Endodermal cell (in vitro differentiated cells): Measurements from ENCODE around the gene FBXO8. TPM values are rescaled to one million over a fixed set of nuclear protein-coding genes. Genes with fewer than 3 reads are reported as not detected.

Source experiments
- DNase-seq: peaks from one replicate; pipeline ENCODE4 v3.0.0-alpha.2; 2017
- H3K27ac ChIP-seq: 2 replicates; pipeline ENCODE4 v1.5.1; 2013; ENCODE audit warnings: mild to moderate bottlenecking, low read depth, low read length, moderate library complexity
- H3K27me3 ChIP-seq: 2 replicates; pipeline ENCODE4 v1.6.1; 2013; ENCODE audit warnings: mild to moderate bottlenecking, low read length, moderate library complexity; ENCODE audit not compliant: insufficient read depth, control insufficient read depth, poor library complexity, severe bottlenecking
- H3K36me3 ChIP-seq: 2 replicates; pipeline ENCODE4 v1.7.0; 2013; ENCODE audit warnings: mild to moderate bottlenecking, low read length, moderate library complexity; ENCODE audit not compliant: control insufficient read depth, insufficient read depth
- H3K4me1 ChIP-seq: one replicate; pipeline ENCODE4 v1.7.0; 2013; ENCODE audit warnings: low read length; ENCODE audit not compliant: control insufficient read depth, insufficient read depth
- H3K4me3 ChIP-seq: 2 replicates; pipeline ENCODE4 v1.5.1; 2013; ENCODE audit warnings: mild to moderate bottlenecking, low read length, moderate library complexity
- H3K9ac ChIP-seq: 2 replicates; pipeline ENCODE4 v1.6.1; 2013; ENCODE audit warnings: mild to moderate bottlenecking, low read length, moderate library complexity; ENCODE audit not compliant: poor library complexity, severe bottlenecking; ENCODE audit errors: extremely low read depth
- H3K9me3 ChIP-seq: 2 replicates; pipeline ENCODE4 v1.6.1; 2013; ENCODE audit warnings: mild to moderate bottlenecking, low read length, moderate library complexity; ENCODE audit not compliant: control insufficient read depth
- H3K27ac Mint-ChIP-seq: 2 replicates; pipeline ENCODE4 v1.8.0; 2020; ENCODE audit warnings: mixed read lengths
- H3K27me3 Mint-ChIP-seq: 2 replicates; pipeline ENCODE4 v1.8.0; 2021; ENCODE audit warnings: mild to moderate bottlenecking, mixed read lengths; ENCODE audit not compliant: insufficient read depth
- H3K36me3 Mint-ChIP-seq: 2 replicates; pipeline ENCODE4 v1.8.0; 2020; ENCODE audit warnings: low read depth, mixed read lengths
- H3K4me1 Mint-ChIP-seq: 2 replicates; pipeline ENCODE4 v1.8.0; 2020; ENCODE audit warnings: mixed read lengths
- H3K4me3 Mint-ChIP-seq: 2 replicates; pipeline ENCODE4 v1.8.0; 2020; ENCODE audit warnings: mild to moderate bottlenecking, moderate library complexity, mixed read lengths
- H3K9me3 Mint-ChIP-seq: 2 replicates; pipeline ENCODE4 v1.8.0; 2020; ENCODE audit warnings: mild to moderate bottlenecking, mixed read lengths
- WGBS, 2 experiments: methylation state at CpG; one replicate each; pipeline versions ENCODE4 v1.1.5 to v1.1.7; 2013; ENCODE audit warnings: missing lambda C conversion rate in 2 of 2, mixed read lengths in 1 of 2; ENCODE audit not compliant: insufficient coverage in 1 of 2, insufficient read length in 1 of 2; 5-methylcytosine and 5-hydroxymethylcytosine counted together
- long read RNA-seq, 4 experiments: library from polyadenylated mRNA in 2 of 4; library from RNA in 1 of 4; library from capped mRNA in 1 of 4; stranded (forward) in 3 of 4; unstranded in 1 of 4; transcript quantifications; one replicate each; pipeline ENCODE4 v2.0.0, GENCODE V29; 2020 to 2021; ENCODE audit warnings: inconsistent platforms in 1 of 4
- polyA plus RNA-seq, 2 experiments: library from polyadenylated mRNA; stranded (reverse); fragments of 50-300 nt; gene quantifications; one replicate each; pipeline ENCODE4 v1.2.3, GENCODE V29; 2013
- total RNA-seq, 2 donors: library from RNA; stranded (reverse); fragmentation: NEBNext Ultra II Directional in 1 of 2; extraction: Animal tissue kit (Norgen Biotek cat#: 25700) in 1 of 2; gene quantifications; 2 replicates in 1 of 2; 3 replicates in 1 of 2; pipeline ENCODE4 v1.2.1, GENCODE V29; 2021
- TF ChIP-seq, protein P1 (sequence below): fragments of 200-600 bp; sonication (generic); conservative IDR thresholded peaks from 2 replicates; pipeline ENCODE4 v1.5.0; 2021; ENCODE audit warnings: antibody characterized with exemption, mild to moderate bottlenecking

The FBXO8 gene, protein sequence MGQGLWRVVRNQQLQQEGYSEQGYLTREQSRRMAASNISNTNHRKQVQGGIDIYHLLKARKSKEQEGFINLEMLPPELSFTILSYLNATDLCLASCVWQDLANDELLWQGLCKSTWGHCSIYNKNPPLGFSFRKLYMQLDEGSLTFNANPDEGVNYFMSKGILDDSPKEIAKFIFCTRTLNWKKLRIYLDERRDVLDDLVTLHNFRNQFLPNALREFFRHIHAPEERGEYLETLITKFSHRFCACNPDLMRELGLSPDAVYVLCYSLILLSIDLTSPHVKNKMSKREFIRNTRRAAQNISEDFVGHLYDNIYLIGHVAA
- 1 to 10 TPM; 9.4 to 9.8 TPM for total RNA-seq
- polyA plus RNA-seq (2013, experiment 1 of 2) = 16.6 TPM
- 17.8 TPM for polyA plus RNA-seq (2013, experiment 2 of 2)
- long read RNA-seq, experiment 1, partial matches to known transcripts = 0 of 2 reads
- long read RNA-seq, experiment 1, other reads (novel, unspliced or antisense) = 0 of 2 reads
- long read RNA-seq, experiment 2, partial matches to known transcripts = 0 of 4 reads
- long read RNA-seq, experiment 2, other reads (novel, unspliced or antisense) = 1 of 4 reads
- long read RNA-seq, experiment 3, transcript FBXO8-201 (6 exons, 2,577 nt) = major isoform, 28 of 30 reads
- long read RNA-seq, experiment 3, partial matches to known transcripts = 1 of 30 reads
- long read RNA-seq, experiment 3, other reads (novel, unspliced or antisense) = 1 of 30 reads
- long read RNA-seq, experiment 4, transcript FBXO8-201 (6 exons, 2,577 nt) = major isoform, 22 of 25 reads
- long read RNA-seq, experiment 4, partial matches to known transcripts = 3 of 25 reads
- long read RNA-seq, experiment 4, other reads (novel, unspliced or antisense) = 0 of 25 reads

DNA sequence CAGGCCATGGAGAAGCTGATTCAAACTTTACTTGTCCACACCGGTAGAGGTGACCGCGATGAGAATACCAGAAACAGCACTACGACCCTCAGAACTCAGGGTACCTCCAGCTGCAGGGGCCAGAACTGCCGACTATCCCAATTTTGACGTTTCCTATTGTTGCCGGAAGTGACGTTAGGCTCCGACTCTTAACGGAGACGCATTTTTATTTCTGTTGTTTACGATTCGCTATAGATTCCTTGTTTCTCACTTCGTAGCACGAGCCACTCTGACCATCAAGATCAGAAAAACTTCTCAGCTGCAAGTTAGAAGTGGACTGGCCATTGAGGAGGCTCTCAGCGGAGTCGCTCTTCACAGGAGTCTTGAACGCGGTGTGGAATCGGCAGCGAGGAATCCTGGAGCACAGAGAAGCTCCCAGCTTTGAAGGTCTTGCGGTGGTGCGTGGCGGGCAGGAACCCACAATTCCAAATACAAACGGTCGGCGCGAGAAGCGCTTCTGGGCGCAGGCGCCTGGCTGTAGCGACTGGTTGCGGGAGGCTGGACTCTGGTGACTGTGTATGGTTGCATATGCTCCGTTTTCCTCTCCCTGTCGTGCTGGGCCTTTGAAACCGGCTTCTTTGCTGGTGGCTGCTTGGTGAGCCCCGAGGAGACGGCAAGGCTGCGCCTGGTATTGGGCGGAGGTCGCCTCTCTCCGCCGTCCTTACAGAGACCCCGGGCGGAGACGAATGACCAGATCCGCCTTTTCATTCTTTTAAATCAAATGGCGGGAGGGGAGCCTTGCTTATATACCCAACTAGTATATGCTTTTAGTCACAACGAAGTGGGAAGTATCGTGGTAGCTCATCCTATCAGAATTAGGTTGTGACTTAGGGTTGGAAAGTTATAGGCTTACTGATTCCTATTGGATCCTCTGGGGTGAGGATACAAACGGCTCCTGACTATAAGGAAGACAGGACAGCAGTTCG, at the start of gene FBXO8, which contains the start of gene CEP44:
Gene FBXO8, minus strand, starts transcription at position 161 of the 965 bp plus-strand sequence. CDS start 20,575 bp downstream, outside the sequence.
Gene CEP44, plus strand, starts transcription at position 405 of the 965 bp plus-strand sequence. CDS start 15,211 bp downstream, outside the sequence.
- H3K9me3 ChIP-seq = no peaks in the 10 kb centered on the region
- H3K4me3 ChIP-seq = peak within 1 kb of the TSS; percentile 97
- Mint-ChIP-seq H3K27me3 (no peaks in the 10 kb centered on the region), H3K9me3 (no peaks in the 10 kb centered on the region), H3K27ac (peak within 1 kb of the TSS; percentile 100), H3K36me3 (no peaks in the 10 kb centered on the region), H3K4me3 (peak within 1 kb of the TSS; percentile 97), H3K4me1 (peaks cover 13% of the 10 kb centered on the region)
- DNase-seq = peak; percentile 91
- TF ChIP-seq, protein P1, sequence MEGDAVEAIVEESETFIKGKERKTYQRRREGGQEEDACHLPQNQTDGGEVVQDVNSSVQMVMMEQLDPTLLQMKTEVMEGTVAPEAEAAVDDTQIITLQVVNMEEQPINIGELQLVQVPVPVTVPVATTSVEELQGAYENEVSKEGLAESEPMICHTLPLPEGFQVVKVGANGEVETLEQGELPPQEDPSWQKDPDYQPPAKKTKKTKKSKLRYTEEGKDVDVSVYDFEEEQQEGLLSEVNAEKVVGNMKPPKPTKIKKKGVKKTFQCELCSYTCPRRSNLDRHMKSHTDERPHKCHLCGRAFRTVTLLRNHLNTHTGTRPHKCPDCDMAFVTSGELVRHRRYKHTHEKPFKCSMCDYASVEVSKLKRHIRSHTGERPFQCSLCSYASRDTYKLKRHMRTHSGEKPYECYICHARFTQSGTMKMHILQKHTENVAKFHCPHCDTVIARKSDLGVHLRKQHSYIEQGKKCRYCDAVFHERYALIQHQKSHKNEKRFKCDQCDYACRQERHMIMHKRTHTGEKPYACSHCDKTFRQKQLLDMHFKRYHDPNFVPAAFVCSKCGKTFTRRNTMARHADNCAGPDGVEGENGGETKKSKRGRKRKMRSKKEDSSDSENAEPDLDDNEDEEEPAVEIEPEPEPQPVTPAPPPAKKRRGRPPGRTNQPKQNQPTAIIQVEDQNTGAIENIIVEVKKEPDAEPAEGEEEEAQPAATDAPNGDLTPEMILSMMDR = no peak
- H3K27ac ChIP-seq = peak within 1 kb of the TSS; percentile 92
- H3K4me1 ChIP-seq = no peaks in the 10 kb centered on the region
- 0 to 1% methylated on average over 27 to 52 of the region's 52 CpGs for WGBS, 2 experiments
- H3K27me3 ChIP-seq = no peaks in the 10 kb centered on the region
- peak within 1 kb of the TSS; percentile 90 for H3K9ac ChIP-seq
- H3K36me3 ChIP-seq = no peaks in the 10 kb centered on the region

DNA sequence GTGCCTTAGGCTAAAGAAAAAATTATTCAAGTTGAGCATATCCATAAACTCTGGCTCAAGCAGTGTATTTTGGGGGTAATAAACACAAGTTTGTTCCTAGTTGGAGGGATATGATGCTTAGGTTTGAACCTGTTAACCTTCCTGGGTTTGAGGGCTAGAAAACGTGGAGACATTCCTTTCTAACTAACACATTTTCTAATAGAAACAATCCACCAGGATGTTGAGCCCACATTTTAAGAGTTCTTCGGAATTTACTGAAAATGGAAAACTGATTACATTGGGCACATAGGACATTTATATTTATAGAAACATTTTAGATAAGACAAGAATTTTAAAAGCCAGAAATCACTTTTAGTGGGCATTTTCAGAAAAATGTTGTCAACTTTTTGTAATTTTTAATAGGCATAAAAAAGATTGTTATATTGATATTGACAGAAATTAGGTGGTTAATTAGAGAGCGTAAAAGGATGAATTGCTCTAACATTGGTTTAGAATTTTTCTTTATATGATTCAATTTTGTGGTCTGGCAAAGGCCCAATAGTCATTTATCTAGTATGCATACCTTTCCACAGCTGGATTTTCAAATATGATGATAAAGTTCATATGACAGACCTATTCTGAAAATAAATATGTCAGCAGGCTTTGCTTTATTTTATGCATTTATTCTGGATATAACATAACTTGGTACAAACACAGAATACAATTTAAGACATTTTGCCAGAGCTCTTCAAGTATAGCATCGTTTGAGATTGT, 49.5 kb upstream of the FBXO8 start:
- WGBS, 2 experiments = 96 to 100% methylated on average over 1 to 4 of the region's 4 CpGs

More for the DNA sequence above, 49.5 kb upstream of the FBXO8 start:
- H3K4me3 ChIP-seq = no peak overlapping the region
- no peaks in the 10 kb centered on the region for H3K36me3 ChIP-seq
- Mint-ChIP-seq H3K4me3 (no peak overlapping the region), H3K4me1 (no peaks in the 10 kb centered on the region), H3K9me3 (no peaks in the 10 kb centered on the region), H3K27me3 (no peaks in the 10 kb centered on the region), H3K36me3 (no peaks in the 10 kb centered on the region), H3K27ac (no peak overlapping the region)
- H3K4me1 ChIP-seq = no peaks in the 10 kb centered on the region
- TF ChIP-seq, protein P1 = no peak
- no peak overlapping the region for H3K9ac ChIP-seq
- no peak overlapping the region for H3K27ac ChIP-seq
- DNase-seq = no peak
- no peaks in the 10 kb centered on the region for H3K9me3 ChIP-seq
- H3K27me3 ChIP-seq = no peaks in the 10 kb centered on the region
